Ovary (tissue), 3 donors: ENCODE measurements around the gene IRF9.

ENCODE experiments used
- EP300 ChIP-seq: sonication (generic); formaldehyde crosslinking; IDR thresholded peaks from one replicate; pipeline ENCODE4 v1.6.1; 2017; ENCODE audit warnings: antibody characterized with exemption
- POLR2A ChIP-seq: fragments of 450-650 bp; IDR thresholded peaks from one replicate; pipeline ENCODE4 v1.6.1; 2017; ENCODE audit warnings: antibody characterized with exemption, mild to moderate bottlenecking, moderate library complexity
- TF ChIP-seq, protein P1 (sequence below), 3 donors: fragments of 450-650 bp in 2 of 3; fragments of 200-600 bp in 1 of 3; IDR thresholded peaks; one replicate each; pipeline versions ENCODE4 v1.5.1 to v1.8.0; 2016 to 2022; ENCODE audit warnings: antibody characterized with exemption in 3 of 3, mild to moderate bottlenecking in 1 of 3
- donor health status: DM: no; HTN: no; CAD: no.

DNA sequence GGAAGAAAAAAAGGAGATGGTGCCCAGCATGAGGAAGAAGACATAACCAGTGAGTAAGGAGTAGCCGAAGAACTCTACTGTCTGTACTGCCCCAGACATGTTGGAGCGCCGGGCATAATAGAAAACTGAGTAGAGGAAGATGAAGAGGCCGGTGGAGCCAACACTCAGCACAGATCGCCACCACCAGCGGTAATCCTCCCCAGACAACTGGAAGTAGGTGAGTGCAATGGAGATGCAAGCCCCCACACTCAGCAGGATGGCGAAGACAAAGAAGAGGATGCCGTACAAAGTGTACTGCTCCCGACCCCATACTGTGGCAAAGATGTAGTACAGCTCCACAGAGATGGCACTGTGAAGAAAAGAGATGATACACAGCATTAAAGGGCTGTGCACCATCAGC lies 28.4 kb downstream of the IRF9 start:
- TF ChIP-seq, protein P1, sequence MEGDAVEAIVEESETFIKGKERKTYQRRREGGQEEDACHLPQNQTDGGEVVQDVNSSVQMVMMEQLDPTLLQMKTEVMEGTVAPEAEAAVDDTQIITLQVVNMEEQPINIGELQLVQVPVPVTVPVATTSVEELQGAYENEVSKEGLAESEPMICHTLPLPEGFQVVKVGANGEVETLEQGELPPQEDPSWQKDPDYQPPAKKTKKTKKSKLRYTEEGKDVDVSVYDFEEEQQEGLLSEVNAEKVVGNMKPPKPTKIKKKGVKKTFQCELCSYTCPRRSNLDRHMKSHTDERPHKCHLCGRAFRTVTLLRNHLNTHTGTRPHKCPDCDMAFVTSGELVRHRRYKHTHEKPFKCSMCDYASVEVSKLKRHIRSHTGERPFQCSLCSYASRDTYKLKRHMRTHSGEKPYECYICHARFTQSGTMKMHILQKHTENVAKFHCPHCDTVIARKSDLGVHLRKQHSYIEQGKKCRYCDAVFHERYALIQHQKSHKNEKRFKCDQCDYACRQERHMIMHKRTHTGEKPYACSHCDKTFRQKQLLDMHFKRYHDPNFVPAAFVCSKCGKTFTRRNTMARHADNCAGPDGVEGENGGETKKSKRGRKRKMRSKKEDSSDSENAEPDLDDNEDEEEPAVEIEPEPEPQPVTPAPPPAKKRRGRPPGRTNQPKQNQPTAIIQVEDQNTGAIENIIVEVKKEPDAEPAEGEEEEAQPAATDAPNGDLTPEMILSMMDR (IDR thresholded peaks at IDR 0.05), result no peak
- TF ChIP-seq POLR2A (no peak), EP300 (no peak)
